WTC11 (cell line): ENCODE measurements around the gene FAM47E.

Experiments used
- CBFB ChIP-seq: sonication (generic); formaldehyde crosslinking; IDR thresholded peaks from 2 replicates; pipeline ENCODE4 v1.8.1; 2022; ENCODE audit warnings: mild to moderate bottlenecking, low read depth, missing genetic modification reagents
- CTCF ChIP-seq: fragments of 200-600 bp; IDR thresholded peaks from 2 replicates; pipeline ENCODE4 v1.8.0; 2022; ENCODE audit warnings: antibody characterized with exemption
- E2F1 ChIP-seq: sonication (generic); formaldehyde crosslinking; IDR thresholded peaks from 2 replicates; pipeline ENCODE4 v1.8.0; 2022; ENCODE audit warnings: mild to moderate bottlenecking, missing genetic modification reagents
- ESRRA ChIP-seq: sonication (generic); formaldehyde crosslinking; IDR thresholded peaks from 2 replicates; pipeline ENCODE4 v1.8.1; 2022; ENCODE audit warnings: mild to moderate bottlenecking, missing genetic modification reagents, borderline replicate concordance
- ETV6 ChIP-seq: sonication (generic); formaldehyde crosslinking; IDR thresholded peaks from 2 replicates; pipeline ENCODE4 v1.8.1; 2022; ENCODE audit warnings: mild to moderate bottlenecking, missing genetic modification reagents
- JUN ChIP-seq: sonication (generic); formaldehyde crosslinking; IDR thresholded peaks from 2 replicates; pipeline ENCODE4 v1.8.0; 2023; ENCODE audit warnings: mild to moderate bottlenecking, missing genetic modification reagents
- OVOL2 ChIP-seq: fragments of 250-450 bp; sonication (Bioruptor Pico); IDR thresholded peaks from 2 replicates; pipeline ENCODE4 v1.9.0; 2021; ENCODE audit warnings: mild to moderate bottlenecking, borderline replicate concordance
- ZNF138 ChIP-seq: sonication (generic); formaldehyde crosslinking; conservative IDR thresholded peaks from 2 replicates; pipeline ENCODE4 v1.8.1; 2022; ENCODE audit warnings: mild to moderate bottlenecking, moderate library complexity, missing genetic modification reagents
- ZNF317 ChIP-seq: sonication (generic); formaldehyde crosslinking; IDR thresholded peaks from 2 replicates; pipeline ENCODE4 v1.8.1; 2023; ENCODE audit warnings: low read depth, mild to moderate bottlenecking, moderate library complexity, missing genetic modification reagents, borderline replicate concordance
- ZNF423 ChIP-seq: fragments of 250-450 bp; sonication (Bioruptor Pico); IDR thresholded peaks from 2 replicates; pipeline ENCODE4 v2.1.2; 2022; ENCODE audit warnings: mild to moderate bottlenecking, moderate library complexity
- ZNF512 ChIP-seq: sonication (generic); formaldehyde crosslinking; IDR thresholded peaks from 2 replicates; pipeline ENCODE4 v1.8.1; 2022; ENCODE audit warnings: missing genetic modification reagents, borderline replicate concordance
- TF ChIP-seq, protein P1 (sequence below): sonication (generic); formaldehyde crosslinking; IDR thresholded peaks from 2 replicates; pipeline ENCODE4 v1.8.0; 2022; ENCODE audit warnings: missing genetic modification reagents
- TF ChIP-seq, protein P2 (sequence below): sonication (generic); formaldehyde crosslinking; conservative IDR thresholded peaks from 2 replicates; pipeline ENCODE4 v1.8.1; 2022; ENCODE audit warnings: mild to moderate bottlenecking, missing genetic modification reagents

GRCh38 chr4:76272999-76273398 lies 21.5 kb downstream of the FAM47E start:
- no peak for TF ChIP-seq CBFB (CRISPR knock-in tag)
- TF ChIP-seq ESRRA (CRISPR knock-in tag) = no peak
- no peak for TF ChIP-seq CTCF
- TF ChIP-seq ZNF138 (CRISPR knock-in tag) = no peak
- no peak for TF ChIP-seq ZNF423 (CRISPR knock-in tag)
- TF ChIP-seq, protein P1, sequence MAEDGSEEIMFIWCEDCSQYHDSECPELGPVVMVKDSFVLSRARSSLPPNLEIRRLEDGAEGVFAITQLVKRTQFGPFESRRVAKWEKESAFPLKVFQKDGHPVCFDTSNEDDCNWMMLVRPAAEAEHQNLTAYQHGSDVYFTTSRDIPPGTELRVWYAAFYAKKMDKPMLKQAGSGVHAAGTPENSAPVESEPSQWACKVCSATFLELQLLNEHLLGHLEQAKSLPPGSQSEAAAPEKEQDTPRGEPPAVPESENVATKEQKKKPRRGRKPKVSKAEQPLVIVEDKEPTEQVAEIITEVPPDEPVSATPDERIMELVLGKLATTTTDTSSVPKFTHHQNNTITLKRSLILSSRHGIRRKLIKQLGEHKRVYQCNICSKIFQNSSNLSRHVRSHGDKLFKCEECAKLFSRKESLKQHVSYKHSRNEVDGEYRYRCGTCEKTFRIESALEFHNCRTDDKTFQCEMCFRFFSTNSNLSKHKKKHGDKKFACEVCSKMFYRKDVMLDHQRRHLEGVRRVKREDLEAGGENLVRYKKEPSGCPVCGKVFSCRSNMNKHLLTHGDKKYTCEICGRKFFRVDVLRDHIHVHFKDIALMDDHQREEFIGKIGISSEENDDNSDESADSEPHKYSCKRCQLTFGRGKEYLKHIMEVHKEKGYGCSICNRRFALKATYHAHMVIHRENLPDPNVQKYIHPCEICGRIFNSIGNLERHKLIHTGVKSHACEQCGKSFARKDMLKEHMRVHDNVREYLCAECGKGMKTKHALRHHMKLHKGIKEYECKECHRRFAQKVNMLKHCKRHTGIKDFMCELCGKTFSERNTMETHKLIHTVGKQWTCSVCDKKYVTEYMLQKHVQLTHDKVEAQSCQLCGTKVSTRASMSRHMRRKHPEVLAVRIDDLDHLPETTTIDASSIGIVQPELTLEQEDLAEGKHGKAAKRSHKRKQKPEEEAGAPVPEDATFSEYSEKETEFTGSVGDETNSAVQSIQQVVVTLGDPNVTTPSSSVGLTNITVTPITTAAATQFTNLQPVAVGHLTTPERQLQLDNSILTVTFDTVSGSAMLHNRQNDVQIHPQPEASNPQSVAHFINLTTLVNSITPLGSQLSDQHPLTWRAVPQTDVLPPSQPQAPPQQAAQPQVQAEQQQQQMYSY (CRISPR knock-in tag) = no peak
- TF ChIP-seq JUN (CRISPR knock-in tag) = no peak
- no peak for TF ChIP-seq OVOL2 (CRISPR knock-in tag)
- no peak for TF ChIP-seq ETV6 (CRISPR knock-in tag)
- TF ChIP-seq, protein P2, sequence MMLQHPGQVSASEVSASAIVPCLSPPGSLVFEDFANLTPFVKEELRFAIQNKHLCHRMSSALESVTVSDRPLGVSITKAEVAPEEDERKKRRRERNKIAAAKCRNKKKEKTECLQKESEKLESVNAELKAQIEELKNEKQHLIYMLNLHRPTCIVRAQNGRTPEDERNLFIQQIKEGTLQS (CRISPR knock-in tag) = no peak
- no peak for TF ChIP-seq E2F1 (CRISPR knock-in tag)
- TF ChIP-seq ZNF512 (CRISPR knock-in tag) = no peak
- TF ChIP-seq ZNF317 (CRISPR knock-in tag) = no peak
